PC-9 (cell line): ENCODE data around the gene TTC23.

Source experiments
- CTCF ChIP-seq: fragments of 200-600 bp; sonication (generic); conservative IDR thresholded peaks from 2 replicates; pipeline ENCODE4 v1.6.1; 2017; ENCODE audit warnings: mixed run types, antibody characterized with exemption, mild to moderate bottlenecking, moderate library complexity
- EZH2 ChIP-seq: fragments of 200-600 bp; sonication (generic); IDR thresholded peaks from 2 replicates; pipeline ENCODE4 v1.8.0; 2017; ENCODE audit warnings: antibody characterized with exemption, low read depth

GRCh38 chr15:99283717-99284116 is 34.3 kb upstream of the TTC23 start:
- no peak for TF ChIP-seq CTCF
- TF ChIP-seq EZH2, result no peak
